ENCODE measurements around the gene PRPF19.

DNA sequence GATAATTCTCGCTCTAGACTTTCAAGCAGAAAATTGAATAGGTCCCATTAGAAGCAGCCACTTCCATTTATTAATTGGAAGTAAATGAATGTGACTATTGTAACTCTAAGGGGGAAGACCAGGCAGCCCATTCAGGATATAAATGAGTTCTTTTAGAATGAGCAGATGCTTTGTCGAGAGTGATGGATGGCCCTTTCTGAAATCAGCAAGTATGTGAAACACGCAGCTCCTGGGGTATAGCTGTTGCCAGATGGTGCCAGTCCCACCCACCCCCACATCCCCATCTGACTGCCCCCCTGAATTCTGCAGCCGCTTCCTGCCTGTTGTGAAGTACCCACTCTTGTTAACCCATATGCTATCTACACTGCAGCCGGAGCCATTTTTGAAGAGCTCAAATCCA lies 41.9 kb upstream of the PRPF19 start:
- TF ChIP-seq, protein P1, sequence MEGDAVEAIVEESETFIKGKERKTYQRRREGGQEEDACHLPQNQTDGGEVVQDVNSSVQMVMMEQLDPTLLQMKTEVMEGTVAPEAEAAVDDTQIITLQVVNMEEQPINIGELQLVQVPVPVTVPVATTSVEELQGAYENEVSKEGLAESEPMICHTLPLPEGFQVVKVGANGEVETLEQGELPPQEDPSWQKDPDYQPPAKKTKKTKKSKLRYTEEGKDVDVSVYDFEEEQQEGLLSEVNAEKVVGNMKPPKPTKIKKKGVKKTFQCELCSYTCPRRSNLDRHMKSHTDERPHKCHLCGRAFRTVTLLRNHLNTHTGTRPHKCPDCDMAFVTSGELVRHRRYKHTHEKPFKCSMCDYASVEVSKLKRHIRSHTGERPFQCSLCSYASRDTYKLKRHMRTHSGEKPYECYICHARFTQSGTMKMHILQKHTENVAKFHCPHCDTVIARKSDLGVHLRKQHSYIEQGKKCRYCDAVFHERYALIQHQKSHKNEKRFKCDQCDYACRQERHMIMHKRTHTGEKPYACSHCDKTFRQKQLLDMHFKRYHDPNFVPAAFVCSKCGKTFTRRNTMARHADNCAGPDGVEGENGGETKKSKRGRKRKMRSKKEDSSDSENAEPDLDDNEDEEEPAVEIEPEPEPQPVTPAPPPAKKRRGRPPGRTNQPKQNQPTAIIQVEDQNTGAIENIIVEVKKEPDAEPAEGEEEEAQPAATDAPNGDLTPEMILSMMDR (optimal IDR thresholded peaks at IDR 0.05 in 1 of 3, IDR thresholded peaks at IDR 0.05 in 1 of 3, conservative IDR thresholded peaks at IDR 0.05 in 1 of 3; ENCODE audit: extremely low read depth in 1 of 3, insufficient read depth in 2 of 3, low read length in 3 of 3): no peak
- TF ChIP-seq EZH2 (IDR thresholded peaks at IDR 0.05; ENCODE audit: low read length): no peak
